Measurements from ENCODE around the gene WLS.

The WLS gene

GRCh38 chr1:68078647-68079046 is 153.7 kb downstream of the WLS start:
- DNase-seq: no peak

Data from NCI-H1436 treated with DMSO at 0.1 percent for 48 hours (cell line).